HEK293 (cell line): ENCODE measurements around the gene TDRD10.

Experiments
- ATF2 ChIP-seq: fragments of 450-650 bp; formaldehyde crosslinking; IDR thresholded peaks from 2 replicates; pipeline ENCODE4 v1.5.1; 2016; ENCODE audit warnings: missing biosample characterization, missing genetic modification characterization, low read depth
- CTCF ChIP-seq: fragments of 450-650 bp; formaldehyde crosslinking; IDR thresholded peaks from 2 replicates; pipeline ENCODE4 v1.5.1; 2016; ENCODE audit warnings: missing biosample characterization, missing genetic modification characterization
- GLIS2 ChIP-seq: fragments of 450-650 bp; formaldehyde crosslinking; IDR thresholded peaks from 2 replicates; pipeline ENCODE4 v1.5.1; 2016; ENCODE audit warnings: missing biosample characterization, missing genetic modification characterization
- MEIS1 ChIP-seq: sonication (generic); formaldehyde crosslinking; IDR thresholded peaks from 2 replicates; pipeline ENCODE4 v1.8.1; 2022; ENCODE audit warnings: missing genetic modification reagents, mild to moderate bottlenecking, borderline replicate concordance
- SP2 ChIP-seq: fragments of 450-650 bp; formaldehyde crosslinking; IDR thresholded peaks from 2 replicates; pipeline ENCODE4 v1.5.1; 2016; ENCODE audit warnings: missing biosample characterization, missing genetic modification characterization
- YY1 ChIP-seq: fragments of 450-650 bp; formaldehyde crosslinking; IDR thresholded peaks from 2 replicates; pipeline ENCODE4 v1.5.1; 2018; ENCODE audit warnings: missing biosample characterization, missing genetic modification characterization
- ZBTB20 ChIP-seq: fragments of 450-650 bp; formaldehyde crosslinking; IDR thresholded peaks from 2 replicates; pipeline ENCODE4 v1.5.1; 2016; ENCODE audit warnings: missing biosample characterization, missing genetic modification characterization
- ZFHX2 ChIP-seq: fragments of 450-650 bp; formaldehyde crosslinking; conservative IDR thresholded peaks from 2 replicates; pipeline ENCODE4 v1.5.1; 2016; ENCODE audit warnings: missing biosample characterization, missing genetic modification characterization
- ZNF548 ChIP-seq: fragments of 450-650 bp; formaldehyde crosslinking; IDR thresholded peaks from 2 replicates; pipeline ENCODE4 v1.5.1; 2016; ENCODE audit warnings: missing biosample characterization, missing genetic modification characterization
- ZNF658 ChIP-seq: fragments of 450-650 bp; formaldehyde crosslinking; IDR thresholded peaks from 2 replicates; pipeline ENCODE4; 2016; ENCODE audit warnings: missing biosample characterization, missing genetic modification characterization
- TF ChIP-seq, protein P1 (sequence below): fragments of 450-650 bp; formaldehyde crosslinking; IDR thresholded peaks from 2 replicates; pipeline ENCODE4 v1.5.1; 2017; ENCODE audit warnings: missing biosample characterization, missing genetic modification characterization
- TF ChIP-seq, protein P2 (sequence below): fragments of 450-650 bp; formaldehyde crosslinking; conservative IDR thresholded peaks from 2 replicates; pipeline ENCODE4 v1.5.1; 2016; ENCODE audit warnings: low read depth, missing biosample characterization, missing genetic modification characterization
- TF ChIP-seq, protein P3 (sequence below): fragments of 450-650 bp; formaldehyde crosslinking; IDR thresholded peaks from 2 replicates; pipeline ENCODE4 v1.5.1; 2017; ENCODE audit warnings: missing biosample characterization, missing genetic modification characterization

DNA sequence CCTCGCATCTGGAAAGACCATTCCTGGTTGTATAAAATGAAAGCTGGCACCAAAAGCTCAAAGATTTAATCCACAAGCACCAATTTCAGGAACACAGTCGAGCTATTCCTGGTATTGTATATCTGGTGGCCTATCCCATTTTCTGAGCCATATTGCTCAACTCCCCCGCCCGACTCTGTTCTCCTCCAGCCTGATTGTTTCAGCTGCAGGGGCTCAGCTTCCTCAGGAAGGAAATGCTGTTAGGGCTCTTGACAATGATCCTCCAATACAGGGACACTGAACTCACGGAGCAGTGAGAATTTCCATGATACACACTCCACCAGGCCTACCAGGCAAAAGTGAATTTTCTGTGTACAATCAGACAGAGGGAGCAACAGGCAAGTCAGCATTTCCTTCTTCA lies 16.9 kb upstream of the TDRD10 start:
- TF ChIP-seq CTCF (tag by site-specific recombination), result no peak
- no peak for TF ChIP-seq GLIS2 (tag by site-specific recombination)
- TF ChIP-seq MEIS1 (CRISPR knock-in tag), result no peak
- TF ChIP-seq ZBTB20, result no peak
- no peak for TF ChIP-seq ZFHX2 (tag by site-specific recombination)
- TF ChIP-seq ATF2 (tag by site-specific recombination), result no peak
- TF ChIP-seq ZNF658 (tag by site-specific recombination), result no peak
- TF ChIP-seq, protein P1, sequence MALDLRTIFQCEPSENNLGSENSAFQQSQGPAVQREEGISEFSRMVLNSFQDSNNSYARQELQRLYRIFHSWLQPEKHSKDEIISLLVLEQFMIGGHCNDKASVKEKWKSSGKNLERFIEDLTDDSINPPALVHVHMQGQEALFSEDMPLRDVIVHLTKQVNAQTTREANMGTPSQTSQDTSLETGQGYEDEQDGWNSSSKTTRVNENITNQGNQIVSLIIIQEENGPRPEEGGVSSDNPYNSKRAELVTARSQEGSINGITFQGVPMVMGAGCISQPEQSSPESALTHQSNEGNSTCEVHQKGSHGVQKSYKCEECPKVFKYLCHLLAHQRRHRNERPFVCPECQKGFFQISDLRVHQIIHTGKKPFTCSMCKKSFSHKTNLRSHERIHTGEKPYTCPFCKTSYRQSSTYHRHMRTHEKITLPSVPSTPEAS (tag by site-specific recombination), result no peak
- TF ChIP-seq, protein P2, sequence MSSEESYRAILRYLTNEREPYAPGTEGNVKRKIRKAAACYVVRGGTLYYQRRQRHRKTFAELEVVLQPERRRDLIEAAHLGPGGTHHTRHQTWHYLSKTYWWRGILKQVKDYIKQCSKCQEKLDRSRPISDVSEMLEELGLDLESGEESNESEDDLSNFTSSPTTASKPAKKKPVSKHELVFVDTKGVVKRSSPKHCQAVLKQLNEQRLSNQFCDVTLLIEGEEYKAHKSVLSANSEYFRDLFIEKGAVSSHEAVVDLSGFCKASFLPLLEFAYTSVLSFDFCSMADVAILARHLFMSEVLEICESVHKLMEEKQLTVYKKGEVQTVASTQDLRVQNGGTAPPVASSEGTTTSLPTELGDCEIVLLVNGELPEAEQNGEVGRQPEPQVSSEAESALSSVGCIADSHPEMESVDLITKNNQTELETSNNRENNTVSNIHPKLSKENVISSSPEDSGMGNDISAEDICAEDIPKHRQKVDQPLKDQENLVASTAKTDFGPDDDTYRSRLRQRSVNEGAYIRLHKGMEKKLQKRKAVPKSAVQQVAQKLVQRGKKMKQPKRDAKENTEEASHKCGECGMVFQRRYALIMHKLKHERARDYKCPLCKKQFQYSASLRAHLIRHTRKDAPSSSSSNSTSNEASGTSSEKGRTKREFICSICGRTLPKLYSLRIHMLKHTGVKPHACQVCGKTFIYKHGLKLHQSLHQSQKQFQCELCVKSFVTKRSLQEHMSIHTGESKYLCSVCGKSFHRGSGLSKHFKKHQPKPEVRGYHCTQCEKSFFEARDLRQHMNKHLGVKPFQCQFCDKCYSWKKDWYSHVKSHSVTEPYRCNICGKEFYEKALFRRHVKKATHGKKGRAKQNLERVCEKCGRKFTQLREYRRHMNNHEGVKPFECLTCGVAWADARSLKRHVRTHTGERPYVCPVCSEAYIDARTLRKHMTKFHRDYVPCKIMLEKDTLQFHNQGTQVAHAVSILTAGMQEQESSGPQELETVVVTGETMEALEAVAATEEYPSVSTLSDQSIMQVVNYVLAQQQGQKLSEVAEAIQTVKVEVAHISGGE, result no peak
- TF ChIP-seq YY1 (tag by site-specific recombination), result no peak
- TF ChIP-seq SP2, result no peak
- TF ChIP-seq ZNF548 (tag by site-specific recombination), result no peak
- TF ChIP-seq, protein P3, sequence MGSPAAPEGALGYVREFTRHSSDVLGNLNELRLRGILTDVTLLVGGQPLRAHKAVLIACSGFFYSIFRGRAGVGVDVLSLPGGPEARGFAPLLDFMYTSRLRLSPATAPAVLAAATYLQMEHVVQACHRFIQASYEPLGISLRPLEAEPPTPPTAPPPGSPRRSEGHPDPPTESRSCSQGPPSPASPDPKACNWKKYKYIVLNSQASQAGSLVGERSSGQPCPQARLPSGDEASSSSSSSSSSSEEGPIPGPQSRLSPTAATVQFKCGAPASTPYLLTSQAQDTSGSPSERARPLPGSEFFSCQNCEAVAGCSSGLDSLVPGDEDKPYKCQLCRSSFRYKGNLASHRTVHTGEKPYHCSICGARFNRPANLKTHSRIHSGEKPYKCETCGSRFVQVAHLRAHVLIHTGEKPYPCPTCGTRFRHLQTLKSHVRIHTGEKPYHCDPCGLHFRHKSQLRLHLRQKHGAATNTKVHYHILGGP (tag by site-specific recombination), result no peak
